ENCODE data around the gene ABCC1. TPM values are rescaled to one million over a fixed set of nuclear protein-coding genes. Genes with fewer than 3 reads are reported as not detected.

ABCC1 gene
- polyA plus RNA-seq, 1 of the 3 experiments (the other 2 are of a cell fraction) = 23.7 TPM

DNA sequence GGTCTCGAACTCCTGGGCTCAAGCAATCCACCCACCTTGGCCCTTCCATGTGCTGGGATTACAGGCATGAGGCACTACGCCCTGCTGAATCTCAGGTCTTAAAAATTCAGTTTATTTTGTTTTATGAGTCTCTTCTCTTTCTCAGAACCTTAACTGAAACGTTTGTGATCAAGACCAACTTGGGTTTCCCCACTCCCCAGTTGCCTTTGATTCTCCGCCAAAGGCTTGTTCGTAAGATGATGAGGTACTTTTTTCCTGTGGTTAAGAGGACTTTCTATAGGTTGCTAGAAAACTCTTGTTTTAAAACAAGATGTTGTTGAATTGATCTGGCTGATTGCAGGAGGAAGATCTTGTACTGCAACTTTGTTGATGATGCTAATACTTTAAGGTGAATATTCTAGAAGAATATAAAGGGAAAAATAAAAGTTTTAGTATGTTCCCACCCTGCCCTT lies 11.7 kb downstream of the ABCC1 start:
- 87% methylated on average over 5 of the region's 5 CpGs for WGBS (ENCODE audit: low lambda C conversion rate)
- Histone ChIP-seq H3F3A (replicated peaks; ENCODE audit: insufficient read depth) (peaks cover 8% of the 10 kb centered on the region), H3K79me2 (ENCODE audit: insufficient read depth) (peaks cover 99% of the 10 kb centered on the region), H3K4me2 (no peak overlapping the region), H4K20me1 (ENCODE audit: insufficient read depth) (peaks cover 46% of the 10 kb centered on the region), H3K9ac (no peak overlapping the region), H3K9me2 (no peaks in the 10 kb centered on the region), H3K4me3 (ENCODE audit: low read depth in 2 of 2, low read length in 1 of 2) (no peak overlapping the region), H3K36me3 (replicated peaks in 1 of 2; ENCODE audit: control insufficient read depth in 1 of 2, insufficient read depth in 2 of 2, low read length in 1 of 2) (peaks cover 0 to 5% of the 10 kb centered on the region in 2 experiments), H3K27me3 (ENCODE audit: insufficient read depth) (no peaks in the 10 kb centered on the region), H2AFZ (ENCODE audit: low read depth) (no peak overlapping the region), H3K9me3 (no peaks in the 10 kb centered on the region), H3K27ac (ENCODE audit: low read depth in 2 of 2, low read length in 1 of 2) (no peak overlapping the region), H3K4me1 (ENCODE audit: control insufficient read depth in 1 of 2, insufficient read depth in 2 of 2, low read depth in 1 of 2, low read length in 1 of 2) (peaks cover 3 to 9% of the 10 kb centered on the region in 2 experiments; a peak in 2 of 4 replicates)
- no peak for DNase-seq
- TF ChIP-seq, protein P1, sequence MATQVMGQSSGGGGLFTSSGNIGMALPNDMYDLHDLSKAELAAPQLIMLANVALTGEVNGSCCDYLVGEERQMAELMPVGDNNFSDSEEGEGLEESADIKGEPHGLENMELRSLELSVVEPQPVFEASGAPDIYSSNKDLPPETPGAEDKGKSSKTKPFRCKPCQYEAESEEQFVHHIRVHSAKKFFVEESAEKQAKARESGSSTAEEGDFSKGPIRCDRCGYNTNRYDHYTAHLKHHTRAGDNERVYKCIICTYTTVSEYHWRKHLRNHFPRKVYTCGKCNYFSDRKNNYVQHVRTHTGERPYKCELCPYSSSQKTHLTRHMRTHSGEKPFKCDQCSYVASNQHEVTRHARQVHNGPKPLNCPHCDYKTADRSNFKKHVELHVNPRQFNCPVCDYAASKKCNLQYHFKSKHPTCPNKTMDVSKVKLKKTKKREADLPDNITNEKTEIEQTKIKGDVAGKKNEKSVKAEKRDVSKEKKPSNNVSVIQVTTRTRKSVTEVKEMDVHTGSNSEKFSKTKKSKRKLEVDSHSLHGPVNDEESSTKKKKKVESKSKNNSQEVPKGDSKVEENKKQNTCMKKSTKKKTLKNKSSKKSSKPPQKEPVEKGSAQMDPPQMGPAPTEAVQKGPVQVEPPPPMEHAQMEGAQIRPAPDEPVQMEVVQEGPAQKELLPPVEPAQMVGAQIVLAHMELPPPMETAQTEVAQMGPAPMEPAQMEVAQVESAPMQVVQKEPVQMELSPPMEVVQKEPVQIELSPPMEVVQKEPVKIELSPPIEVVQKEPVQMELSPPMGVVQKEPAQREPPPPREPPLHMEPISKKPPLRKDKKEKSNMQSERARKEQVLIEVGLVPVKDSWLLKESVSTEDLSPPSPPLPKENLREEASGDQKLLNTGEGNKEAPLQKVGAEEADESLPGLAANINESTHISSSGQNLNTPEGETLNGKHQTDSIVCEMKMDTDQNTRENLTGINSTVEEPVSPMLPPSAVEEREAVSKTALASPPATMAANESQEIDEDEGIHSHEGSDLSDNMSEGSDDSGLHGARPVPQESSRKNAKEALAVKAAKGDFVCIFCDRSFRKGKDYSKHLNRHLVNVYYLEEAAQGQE (IDR thresholded peaks at IDR 0.05; ENCODE audit: low read depth, low read length) = no peak
- TF ChIP-seq RFX5 (IDR thresholded peaks at IDR 0.05; ENCODE audit: low read length) (no peak), EZH2phosphoT487 (IDR thresholded peaks at IDR 0.05; ENCODE audit: borderline replicate concordance, low read depth) (no peak), GATA2 (CRISPR knock-in tag; IDR thresholded peaks at IDR 0.05) (no peak), RXRA (IDR thresholded peaks at IDR 0.05; ENCODE audit: borderline replicate concordance, low read depth) (no peak), YY1 (IDR thresholded peaks at IDR 0.05; ENCODE audit: low read depth) (no peak), JUND (IDR thresholded peaks at IDR 0.05) (no peak), CHD2 (IDR thresholded peaks at IDR 0.05; ENCODE audit: low read length, partially characterized antibody) (no peak)
- TF ChIP-seq, protein P2, sequence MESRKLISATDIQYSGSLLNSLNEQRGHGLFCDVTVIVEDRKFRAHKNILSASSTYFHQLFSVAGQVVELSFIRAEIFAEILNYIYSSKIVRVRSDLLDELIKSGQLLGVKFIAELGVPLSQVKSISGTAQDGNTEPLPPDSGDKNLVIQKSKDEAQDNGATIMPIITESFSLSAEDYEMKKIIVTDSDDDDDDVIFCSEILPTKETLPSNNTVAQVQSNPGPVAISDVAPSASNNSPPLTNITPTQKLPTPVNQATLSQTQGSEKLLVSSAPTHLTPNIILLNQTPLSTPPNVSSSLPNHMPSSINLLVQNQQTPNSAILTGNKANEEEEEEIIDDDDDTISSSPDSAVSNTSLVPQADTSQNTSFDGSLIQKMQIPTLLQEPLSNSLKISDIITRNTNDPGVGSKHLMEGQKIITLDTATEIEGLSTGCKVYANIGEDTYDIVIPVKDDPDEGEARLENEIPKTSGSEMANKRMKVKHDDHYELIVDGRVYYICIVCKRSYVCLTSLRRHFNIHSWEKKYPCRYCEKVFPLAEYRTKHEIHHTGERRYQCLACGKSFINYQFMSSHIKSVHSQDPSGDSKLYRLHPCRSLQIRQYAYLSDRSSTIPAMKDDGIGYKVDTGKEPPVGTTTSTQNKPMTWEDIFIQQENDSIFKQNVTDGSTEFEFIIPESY (IDR thresholded peaks at IDR 0.05; ENCODE audit: borderline replicate concordance, low read depth) = no peak
- TF ChIP-seq, protein P3, sequence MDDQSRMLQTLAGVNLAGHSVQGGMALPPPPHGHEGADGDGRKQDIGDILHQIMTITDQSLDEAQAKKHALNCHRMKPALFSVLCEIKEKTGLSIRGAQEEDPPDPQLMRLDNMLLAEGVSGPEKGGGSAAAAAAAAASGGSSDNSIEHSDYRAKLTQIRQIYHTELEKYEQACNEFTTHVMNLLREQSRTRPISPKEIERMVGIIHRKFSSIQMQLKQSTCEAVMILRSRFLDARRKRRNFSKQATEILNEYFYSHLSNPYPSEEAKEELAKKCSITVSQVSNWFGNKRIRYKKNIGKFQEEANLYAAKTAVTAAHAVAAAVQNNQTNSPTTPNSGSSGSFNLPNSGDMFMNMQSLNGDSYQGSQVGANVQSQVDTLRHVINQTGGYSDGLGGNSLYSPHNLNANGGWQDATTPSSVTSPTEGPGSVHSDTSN (IDR thresholded peaks at IDR 0.05) = no peak
- ChIA-PET POLR2A (no interaction called here), CTCF (no interaction called here)

Measured in SK-N-SH (cell line).